GM18870 (cell line): Measurements from ENCODE around the gene PCCB.
A peak's percentile ranks its signal among the peaks of the same experiment; 100 is the strongest.
"Not testable (repeated sequence)": the region's sequence is repeated elsewhere in the genome, so short reads cannot be mapped to it uniquely, and the experiment has no call there.

Source experiments
- ATAC-seq: cut with Tn5 transposase; IDR thresholded peaks from one replicate; pipeline ENCODE4 v1.9.1; 2021; ENCODE audit warnings: moderate library complexity; ENCODE audit not compliant: unreplicated experiment

PCCB gene

DNA sequence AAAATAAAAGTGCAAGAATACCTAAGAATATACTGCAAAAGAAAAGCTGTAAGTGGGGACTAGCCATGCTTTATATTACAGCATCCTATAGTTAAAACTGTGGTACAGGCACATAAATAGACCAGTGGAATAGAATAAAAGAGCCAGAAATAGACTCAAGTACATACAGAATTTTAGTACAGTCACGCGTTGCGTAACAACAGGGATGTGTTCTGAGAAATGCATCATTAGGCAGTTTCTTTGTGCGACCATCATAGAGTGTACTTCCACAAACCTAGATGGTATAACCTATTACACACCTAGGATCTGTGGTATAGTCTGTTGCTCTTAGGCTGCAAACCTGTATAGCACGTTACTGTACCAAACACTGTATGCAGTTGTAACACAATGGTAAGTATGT is 61.8 kb downstream of the PCCB start:
- no peak for ATAC-seq

- no peak for ATAC-seq
Measured at GRCh38 chr3:136326316-136326715, 76.2 kb downstream of the PCCB start.

- ATAC-seq = no peak
Measured at GRCh38 chr3:136327671-136328070, 77.5 kb downstream of the PCCB start.

DNA sequence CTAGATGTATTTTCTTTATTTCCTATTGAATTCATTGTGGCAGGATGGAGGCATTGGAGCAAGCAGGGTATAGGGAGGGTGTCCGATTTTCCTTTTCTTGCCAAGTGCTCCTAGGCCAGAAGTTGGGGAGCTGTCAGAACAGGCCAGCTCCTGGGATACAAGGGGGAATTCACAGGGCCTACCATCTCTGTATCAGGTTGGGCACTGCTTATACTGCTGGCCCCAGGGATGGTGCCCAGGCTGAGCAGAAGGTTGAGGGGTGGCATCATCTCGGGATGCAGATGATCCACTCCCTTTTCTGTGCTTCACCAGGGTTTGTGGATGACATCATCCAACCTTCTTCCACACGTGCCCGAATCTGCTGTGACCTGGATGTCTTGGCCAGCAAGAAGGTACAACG is 79.5 kb downstream of the PCCB start:
- ATAC-seq = no peak

DNA sequence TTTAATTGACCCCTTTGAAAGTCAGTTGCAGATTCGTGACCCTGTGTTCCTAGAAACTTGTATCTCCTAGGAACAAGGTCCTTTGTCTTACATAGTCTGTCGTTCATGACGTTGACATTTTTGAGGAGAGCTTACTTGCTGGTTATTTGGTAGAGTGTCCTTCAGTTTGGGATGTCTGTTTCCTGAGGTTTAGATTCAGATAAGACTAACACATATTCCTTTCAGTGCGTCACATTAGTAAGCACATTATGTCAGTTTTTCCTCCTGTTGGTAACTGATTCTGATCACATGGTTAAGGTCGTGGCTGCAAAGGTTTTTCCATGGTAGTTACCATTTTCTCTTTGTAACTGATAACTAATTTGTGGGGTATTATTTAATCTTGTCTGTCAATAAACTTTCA is 80.8 kb downstream of the PCCB start:
- ATAC-seq = no peak

DNA sequence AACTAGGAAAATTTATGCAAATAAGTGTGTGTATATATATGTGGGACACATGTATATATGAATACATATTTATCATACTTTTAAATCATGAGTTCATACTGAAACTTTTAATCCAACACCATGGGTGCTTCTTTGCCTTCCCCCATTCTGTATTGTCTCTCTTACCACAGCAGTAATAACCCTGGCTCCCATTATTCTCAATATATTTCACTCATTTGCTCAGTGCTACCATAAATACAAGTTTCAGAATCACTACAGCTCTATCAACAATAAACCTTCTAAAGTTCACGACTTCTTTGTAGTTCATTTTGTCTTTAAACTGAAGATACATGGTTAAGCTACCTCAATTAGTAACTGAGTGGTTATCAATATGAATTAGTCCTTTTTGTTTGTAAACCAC is 82.2 kb downstream of the PCCB start:
- ATAC-seq = peak; percentile 46

DNA sequence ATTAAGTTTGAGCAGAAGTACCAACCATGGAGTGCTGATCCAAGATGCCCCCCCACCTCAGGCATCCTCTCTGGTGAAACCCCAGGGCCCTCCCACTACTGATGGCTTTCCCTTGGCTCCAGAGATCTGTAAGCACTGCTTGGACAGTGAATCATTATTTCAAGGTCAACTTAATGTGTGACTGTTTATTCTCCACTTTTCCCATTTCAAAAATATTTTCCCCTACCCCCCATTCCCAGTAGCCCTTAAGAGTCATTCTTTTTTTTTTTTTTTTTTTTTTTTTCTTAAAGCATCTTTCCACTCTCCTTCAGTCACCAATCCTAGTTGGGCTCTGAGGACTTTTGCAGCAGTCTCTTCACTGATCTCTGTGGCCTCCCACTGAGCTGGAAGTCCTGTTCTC is 82.6 kb downstream of the PCCB start:
- ATAC-seq = no peak

GRCh38 chr3:136334209-136334608 is 84.1 kb downstream of the PCCB start:
- ATAC-seq = no peak

GRCh38 chr3:136334726-136335125 is 84.6 kb downstream of the PCCB start:
- not testable (repeated sequence) for ATAC-seq

DNA sequence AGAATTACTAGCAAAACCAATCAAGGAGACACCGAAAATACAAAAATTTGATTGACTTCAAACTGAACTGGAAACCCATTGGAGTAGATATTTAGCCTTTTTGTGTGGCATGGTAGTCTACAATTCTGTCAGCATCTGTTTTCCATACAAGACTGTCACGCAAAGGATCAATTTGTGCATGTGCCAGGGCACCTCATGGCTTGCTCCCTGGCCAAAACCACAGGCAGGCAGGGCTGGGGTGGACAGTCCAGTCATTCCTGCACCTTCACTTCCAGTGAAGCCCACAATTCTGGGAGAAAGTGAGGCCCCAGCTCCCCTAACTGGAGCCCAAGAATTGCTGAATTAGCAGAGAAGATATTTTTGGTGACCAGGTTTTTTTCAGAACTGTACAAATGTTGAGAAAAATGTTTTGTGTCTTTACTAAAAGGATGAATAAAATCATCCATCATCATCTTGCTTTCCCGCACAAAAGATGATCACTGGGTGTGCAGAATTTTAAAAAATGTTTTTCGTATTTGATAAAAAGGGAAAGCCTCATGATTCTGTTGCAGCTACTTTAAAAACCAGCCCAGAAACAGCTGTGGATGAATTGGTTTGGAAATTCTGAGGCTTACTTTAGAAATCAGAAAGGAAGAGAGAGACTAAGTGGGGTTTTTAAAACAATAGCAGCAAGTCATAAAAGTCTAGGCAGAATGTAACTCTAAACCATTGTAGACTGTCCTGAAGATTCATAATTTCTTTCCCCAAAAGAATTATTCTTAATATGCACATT is 86.4 kb downstream of the PCCB start:
- no peak for ATAC-seq

DNA sequence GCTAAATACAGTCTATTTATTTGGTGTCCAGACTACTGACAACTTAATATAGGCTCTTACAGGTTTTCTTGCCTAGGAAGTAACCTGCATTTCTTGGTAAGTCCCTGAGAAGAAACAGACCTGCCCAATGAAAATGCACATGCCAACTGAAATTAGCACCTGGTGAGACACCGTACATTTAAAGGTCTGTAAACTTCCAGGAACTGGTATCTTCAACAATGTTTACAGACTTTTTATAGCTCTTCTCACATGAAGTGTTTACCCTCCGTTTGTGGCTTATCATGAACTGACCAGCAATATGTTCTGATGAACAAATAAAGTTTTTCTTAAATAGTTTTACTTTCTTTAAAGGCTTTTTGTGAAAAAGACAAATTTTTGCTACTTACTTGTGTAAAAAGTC is 93.3 kb downstream of the PCCB start:
- ATAC-seq = no peak

DNA sequence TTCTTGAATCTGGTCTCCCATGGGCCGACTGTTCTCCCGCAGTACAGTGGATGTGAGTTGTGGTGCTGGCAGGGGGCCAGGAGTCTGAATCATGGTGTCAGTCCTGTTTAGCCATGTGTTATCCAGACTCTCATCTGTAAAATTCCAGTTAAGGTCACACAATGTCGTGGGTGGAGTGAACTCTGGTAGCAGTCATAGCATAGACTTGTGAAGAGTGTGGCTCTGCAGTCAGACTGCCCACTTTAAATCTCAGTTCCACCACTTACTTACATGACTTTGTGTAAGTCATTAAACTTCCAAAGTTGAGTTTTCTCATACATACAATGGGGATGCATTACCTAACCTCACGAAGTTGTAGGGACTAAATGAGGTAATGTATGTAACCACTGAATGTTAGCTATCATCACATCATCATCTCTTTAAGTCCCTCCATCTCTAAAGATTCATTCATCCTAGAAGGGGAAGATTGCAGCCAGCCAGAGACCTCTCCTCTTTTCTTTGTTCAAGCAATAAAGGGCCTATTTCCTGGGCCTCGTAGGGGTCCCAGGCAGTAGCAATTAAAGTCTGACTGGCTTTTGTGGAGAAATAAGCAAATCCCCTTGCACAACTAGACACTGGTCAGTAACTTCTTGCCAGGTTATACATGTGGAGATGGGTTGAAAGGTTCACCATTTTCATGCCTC is 93.9 kb downstream of the PCCB start:
- ATAC-seq = no peak

DNA sequence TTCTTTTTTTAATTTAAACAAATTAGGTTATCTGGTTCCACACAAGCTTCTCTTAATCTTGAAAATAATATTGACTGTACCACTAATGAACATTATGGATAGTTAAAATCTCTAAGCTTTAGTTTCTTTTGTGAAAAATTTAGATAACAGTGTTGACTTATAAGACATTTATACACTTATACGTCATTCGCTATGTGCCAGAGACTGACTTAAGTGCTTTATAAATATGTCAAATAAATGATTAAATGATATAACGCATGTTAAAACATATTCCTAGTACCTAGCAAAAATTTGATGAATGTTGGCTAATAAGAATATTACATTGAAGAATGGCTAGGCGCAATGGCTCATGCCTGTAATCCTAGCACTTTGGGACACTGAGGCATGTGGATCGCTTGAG is 96.3 kb downstream of the PCCB start:
- ATAC-seq = no peak

GRCh38 chr3:136350132-136350531 is 100.0 kb downstream of the PCCB start:
- ATAC-seq = no peak

DNA sequence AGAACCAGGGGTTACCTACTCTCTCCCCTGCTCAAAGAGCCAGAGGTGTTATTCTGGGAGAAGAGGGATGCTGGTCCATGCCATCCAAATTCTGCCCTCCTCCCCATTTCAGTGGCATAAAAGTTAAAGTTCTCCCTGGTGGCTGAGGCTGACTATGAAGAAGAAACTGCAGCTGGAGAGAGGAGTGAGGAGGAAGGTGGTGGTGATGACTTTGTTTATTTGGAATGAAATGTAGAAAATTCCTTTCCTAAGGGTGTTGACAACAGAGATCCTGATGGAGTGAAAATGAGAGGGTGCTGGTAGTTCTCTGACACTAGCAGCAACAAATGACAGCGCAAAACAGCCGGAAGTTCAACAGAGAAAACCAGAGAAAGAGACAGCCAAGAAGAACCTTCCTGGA is 100.4 kb downstream of the PCCB start:
- no peak for ATAC-seq

GRCh38 chr3:136351351-136351750 is 101.2 kb downstream of the PCCB start:
- ATAC-seq = no peak

- no peak for ATAC-seq
Measured at GRCh38 chr3:136351905-136352304, 101.8 kb downstream of the PCCB start.

DNA sequence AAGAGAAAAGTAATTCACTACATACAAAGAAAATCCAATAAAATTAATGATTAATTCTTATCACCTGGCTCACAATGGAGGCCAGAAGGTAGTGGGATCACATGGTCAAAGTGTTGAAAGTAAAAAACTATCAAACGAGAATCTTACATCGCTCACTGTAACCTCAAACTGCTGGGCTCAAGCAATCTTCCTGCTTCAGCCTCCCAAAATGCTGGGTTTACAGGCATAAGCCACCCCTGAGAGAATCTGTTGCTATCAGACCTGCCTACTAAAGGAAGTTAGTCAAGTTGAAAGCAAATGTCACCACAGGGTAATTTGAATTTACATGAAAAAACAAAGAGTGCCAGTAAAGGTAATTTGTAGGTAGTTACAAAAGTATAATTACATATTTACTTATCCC is 103.3 kb downstream of the PCCB start:
- ATAC-seq = peak; percentile 67

- no peak for ATAC-seq
Measured at GRCh38 chr3:136366289-136366688, 116.1 kb downstream of the PCCB start.

DNA sequence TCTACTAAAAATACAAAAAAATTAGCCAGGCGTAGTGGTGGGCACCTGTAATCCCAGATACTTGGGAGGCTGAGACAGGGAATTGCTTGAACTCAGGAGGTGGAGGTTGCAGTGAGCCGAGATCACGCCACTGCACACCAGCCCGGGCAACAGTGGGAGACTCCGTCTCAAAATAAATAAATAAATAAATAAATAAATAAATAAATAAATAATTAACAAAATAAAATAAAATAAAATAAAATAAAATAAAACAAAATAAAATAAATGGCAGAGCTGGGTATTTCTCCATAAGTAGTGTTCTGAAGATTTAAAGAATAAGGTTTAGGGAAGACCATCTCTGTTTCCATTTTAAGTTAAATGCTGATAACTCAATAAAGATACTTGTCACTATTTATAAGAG is 125.7 kb downstream of the PCCB start:
- ATAC-seq = not testable (repeated sequence)

DNA sequence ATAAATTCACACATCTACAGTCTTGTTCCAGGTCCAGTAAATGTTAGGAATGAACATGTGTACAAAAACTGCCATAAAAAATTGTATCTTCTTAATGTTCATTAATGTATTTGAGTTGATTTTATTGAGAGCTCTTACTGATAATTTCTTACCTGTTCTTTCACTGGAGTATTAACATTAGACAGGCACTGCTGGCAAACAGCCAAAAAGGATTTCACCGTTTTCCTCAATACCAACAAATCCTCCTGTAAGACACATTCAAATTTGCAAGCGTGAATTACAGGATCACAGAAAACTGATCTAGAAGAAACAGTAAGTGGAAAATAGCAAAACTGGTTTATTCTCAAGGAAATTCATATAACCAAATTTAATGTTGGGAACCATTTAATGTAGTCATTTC is 127.4 kb downstream of the PCCB start:
- no peak for ATAC-seq

DNA sequence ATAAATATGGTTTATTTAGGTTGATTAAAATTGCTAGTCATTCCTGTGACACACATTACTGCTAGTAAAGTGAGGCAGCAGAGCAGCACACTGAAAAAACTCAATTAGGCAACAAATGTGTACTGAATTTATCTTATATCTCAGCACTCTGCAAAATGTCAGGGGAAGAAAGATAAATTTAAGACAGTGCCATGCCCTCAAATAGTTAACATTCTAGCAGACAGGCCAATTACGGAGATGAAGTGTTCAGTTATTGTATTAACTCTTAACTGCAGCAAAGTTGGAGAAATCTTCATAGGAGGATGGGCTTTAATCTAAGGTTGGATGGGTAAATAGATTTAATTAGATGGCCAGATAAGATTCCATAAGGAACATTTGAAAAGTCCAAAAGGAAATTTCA is 127.9 kb downstream of the PCCB start:
- ATAC-seq = no peak
